Stomach (tissue), 4 donors: ENCODE measurements around the gene GPC5.

ENCODE experiments used
- EP300 ChIP-seq: sonication (generic); formaldehyde crosslinking; IDR thresholded peaks from one replicate; pipeline ENCODE4 v1.6.1; 2017; ENCODE audit warnings: antibody characterized with exemption
- POLR2A ChIP-seq, 4 donors: fragments of 450-650 bp; IDR thresholded peaks; one replicate each; pipeline ENCODE4 v1.6.1; 2016; ENCODE audit warnings: antibody characterized with exemption in 4 of 4, control low read depth in 2 of 4, mild to moderate bottlenecking in 1 of 4, moderate library complexity in 1 of 4
- POLR2AphosphoS5 ChIP-seq, 3 donors: sonication (generic); formaldehyde crosslinking; IDR thresholded peaks; one replicate each; pipeline ENCODE4 v1.6.1; 2016; ENCODE audit warnings: antibody characterized with exemption in 3 of 3
- TF ChIP-seq, protein P1 (sequence below), 7 experiments: fragments of 450-650 bp in 4 of 7; fragments of 200-600 bp in 3 of 7; sonication (generic) in 3 of 7; IDR thresholded peaks; one replicate each; pipeline ENCODE4 v1.5.1; 2016 to 2019; ENCODE audit warnings: antibody characterized with exemption in 7 of 7, control low read depth in 2 of 7, mild to moderate bottlenecking in 1 of 7

- TF ChIP-seq EP300: no peak
- TF ChIP-seq, protein P1, sequence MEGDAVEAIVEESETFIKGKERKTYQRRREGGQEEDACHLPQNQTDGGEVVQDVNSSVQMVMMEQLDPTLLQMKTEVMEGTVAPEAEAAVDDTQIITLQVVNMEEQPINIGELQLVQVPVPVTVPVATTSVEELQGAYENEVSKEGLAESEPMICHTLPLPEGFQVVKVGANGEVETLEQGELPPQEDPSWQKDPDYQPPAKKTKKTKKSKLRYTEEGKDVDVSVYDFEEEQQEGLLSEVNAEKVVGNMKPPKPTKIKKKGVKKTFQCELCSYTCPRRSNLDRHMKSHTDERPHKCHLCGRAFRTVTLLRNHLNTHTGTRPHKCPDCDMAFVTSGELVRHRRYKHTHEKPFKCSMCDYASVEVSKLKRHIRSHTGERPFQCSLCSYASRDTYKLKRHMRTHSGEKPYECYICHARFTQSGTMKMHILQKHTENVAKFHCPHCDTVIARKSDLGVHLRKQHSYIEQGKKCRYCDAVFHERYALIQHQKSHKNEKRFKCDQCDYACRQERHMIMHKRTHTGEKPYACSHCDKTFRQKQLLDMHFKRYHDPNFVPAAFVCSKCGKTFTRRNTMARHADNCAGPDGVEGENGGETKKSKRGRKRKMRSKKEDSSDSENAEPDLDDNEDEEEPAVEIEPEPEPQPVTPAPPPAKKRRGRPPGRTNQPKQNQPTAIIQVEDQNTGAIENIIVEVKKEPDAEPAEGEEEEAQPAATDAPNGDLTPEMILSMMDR (IDR thresholded peaks at IDR 0.05): no peak
- TF ChIP-seq POLR2A (IDR thresholded peaks at IDR 0.05): no peak
- TF ChIP-seq POLR2AphosphoS5 (IDR thresholded peaks at IDR 0.05): no peak
Measured at GRCh38 chr13:92761710-92762109, 1363.3 kb downstream of the GPC5 start.
